ENCODE data around the gene TNFRSF6B. TPM values are rescaled to one million over a fixed set of nuclear protein-coding genes. Genes with fewer than 3 reads are reported as not detected.

The TNFRSF6B gene
- total and polyA plus RNA-seq, 2 donors (not counting 3 experiments of a cell fraction or from before 2014, with no cell fraction given) = 0.69 to 11.3 TPM

GRCh38 chr20:63672666-63673065, 23.8 kb upstream of the TNFRSF6B start:
- H3K4me2 ChIP-seq (ENCODE audit: insufficient read depth, low read length) = no peak overlapping the region
- no TSS peak for BruUV-seq (replicated peaks)
- H3K36me3 ChIP-seq (ENCODE audit: control insufficient read depth in 2 of 2, extremely low read depth in 1 of 2, insufficient read depth in 2 of 2, low read length in 2 of 2) = peaks cover under 1 to 8% of the 10 kb centered on the region in 2 experiments
- H3K4me1 ChIP-seq (ENCODE audit: control insufficient read depth, extremely low read depth, insufficient read depth, low read length) = no peaks in the 10 kb centered on the region
- H3K9ac ChIP-seq (replicated peaks; ENCODE audit: extremely low read depth, insufficient read depth, low read length) = no peak overlapping the region
- DNase-seq (ENCODE audit: low read depth, low spot score) = no peak
- dilution Hi-C loops (cut with MboI; ENCODE audit: extremely low pct_ligation_motif_present, low sequenced_read_pairs) = no loop called here
- no peaks in the 10 kb centered on the region for H3K9me1 ChIP-seq (replicated peaks; ENCODE audit: control insufficient read depth, extremely low read depth, insufficient read depth, low read length)
- no peaks in the 10 kb centered on the region for H3K9me3 ChIP-seq (replicated peaks; ENCODE audit: control insufficient read depth, insufficient read depth, low read length)
- H3K27ac ChIP-seq (ENCODE audit: insufficient read depth, low read depth, low read length) = no peak overlapping the region
- H2AFZ ChIP-seq (ENCODE audit: low read depth, low read length) = no peak overlapping the region
- no peaks in the 10 kb centered on the region for H3K79me2 ChIP-seq (ENCODE audit: control insufficient read depth, insufficient read depth, low read length)
- H4K20me1 ChIP-seq (replicated peaks; ENCODE audit: control insufficient read depth, extremely low read depth, insufficient read depth, low read length) = no peaks in the 10 kb centered on the region
- TF ChIP-seq MAX (IDR thresholded peaks at IDR 0.05; ENCODE audit: insufficient read depth, insufficient read length) (no peak), JUN (IDR thresholded peaks at IDR 0.05; ENCODE audit: borderline replicate concordance, insufficient read depth, insufficient read length, low read depth) (no peak), GATA2 (IDR thresholded peaks at IDR 0.05; ENCODE audit: insufficient read depth, insufficient read length, low read depth, low read length) (no peak)
- intact Hi-C loops (cut with micrococcal nuclease) = no loop called here
- ChIA-PET POLR2A (no interaction called here), CTCF (interaction anchor here (1.2 kb wide), 1 partner anchor 10 kb away, joined by 3 read pairs; no protein-coding TSS in a partner anchor)
- no peak for FAIRE-seq
- no peak overlapping the region for H3K4me3 ChIP-seq (replicated peaks in 1 of 3; ENCODE audit: insufficient read depth in 1 of 3, low read depth in 1 of 3, low read length in 3 of 3)
- no peaks in the 10 kb centered on the region for H3K27me3 ChIP-seq (ENCODE audit: control insufficient read depth in 2 of 2, insufficient read depth in 2 of 2, low read length in 2 of 2)

GRCh38 chr20:63673951-63674350, 22.5 kb upstream of the TNFRSF6B start:
- dilution Hi-C loops (cut with MboI; ENCODE audit: extremely low pct_ligation_motif_present, low sequenced_read_pairs) = no loop called here
- Histone ChIP-seq H3K9me1 (replicated peaks; ENCODE audit: control insufficient read depth, extremely low read depth, insufficient read depth, low read length) (no peaks in the 10 kb centered on the region), H3K9ac (replicated peaks; ENCODE audit: extremely low read depth, insufficient read depth, low read length) (no peak overlapping the region), H3K4me1 (ENCODE audit: control insufficient read depth, extremely low read depth, insufficient read depth, low read length) (no peaks in the 10 kb centered on the region), H3K27me3 (ENCODE audit: control insufficient read depth in 2 of 2, insufficient read depth in 2 of 2, low read length in 2 of 2) (no peaks in the 10 kb centered on the region), H3K4me2 (ENCODE audit: insufficient read depth, low read length) (no peak overlapping the region), H3K27ac (ENCODE audit: insufficient read depth, low read depth, low read length) (no peak overlapping the region), H2AFZ (ENCODE audit: low read depth, low read length) (no peak overlapping the region), H3K9me3 (replicated peaks; ENCODE audit: control insufficient read depth, insufficient read depth, low read length) (no peaks in the 10 kb centered on the region), H3K79me2 (ENCODE audit: control insufficient read depth, insufficient read depth, low read length) (no peaks in the 10 kb centered on the region), H4K20me1 (replicated peaks; ENCODE audit: control insufficient read depth, extremely low read depth, insufficient read depth, low read length) (no peaks in the 10 kb centered on the region), H3K4me3 (replicated peaks in 1 of 3; ENCODE audit: insufficient read depth in 1 of 3, low read depth in 1 of 3, low read length in 3 of 3) (no peak overlapping the region), H3K36me3 (ENCODE audit: control insufficient read depth in 2 of 2, extremely low read depth in 1 of 2, insufficient read depth in 2 of 2, low read length in 2 of 2) (peaks cover 0 to 15% of the 10 kb centered on the region in 2 experiments)
- DNase-seq (ENCODE audit: low read depth, low spot score) = no peak
- ChIA-PET CTCF (no interaction called here), POLR2A (no interaction called here)
- no TSS peak for BruUV-seq (replicated peaks)
- intact Hi-C loops (cut with micrococcal nuclease) = no loop called here
- TF ChIP-seq CTCF (IDR thresholded peaks at IDR 0.05; ENCODE audit: extremely low read depth in 1 of 2, insufficient read depth in 1 of 2, low read depth in 1 of 2, low read length in 2 of 2) (no peak), MAX (IDR thresholded peaks at IDR 0.05; ENCODE audit: insufficient read depth, insufficient read length) (no peak), MYC (IDR thresholded peaks at IDR 0.05; ENCODE audit: low read depth, low read length) (no peak), FOS (IDR thresholded peaks at IDR 0.05; ENCODE audit: borderline replicate concordance, insufficient read depth, low read length) (no peak), GATA2 (IDR thresholded peaks at IDR 0.05; ENCODE audit: insufficient read depth, insufficient read length, low read depth, low read length) (no peak)
- FAIRE-seq = no peak
